Panc1 (cell line): ENCODE measurements around the gene BIK.
"Not testable (repeated sequence)": the region's sequence is repeated elsewhere in the genome, so short reads cannot be mapped to it uniquely, and the experiment has no call there.

ENCODE experiments used
- CTCF ChIP-seq: fragments of 450-650 bp; IDR thresholded peaks from 2 replicates; pipeline ENCODE4 v1.5.1; 2017; ENCODE audit warnings: mild to moderate bottlenecking
- POLR2AphosphoS5 ChIP-seq: IDR thresholded peaks from 2 replicates; pipeline ENCODE4 v1.6.1; 2012; ENCODE audit warnings: mild to moderate bottlenecking, low read depth, low read length, moderate library complexity
- SIN3A ChIP-seq: IDR thresholded peaks from 2 replicates; pipeline ENCODE4 v1.6.1; 2012; ENCODE audit warnings: low read depth, mild to moderate bottlenecking, low read length, moderate library complexity, borderline replicate concordance; ENCODE audit not compliant: insufficient read depth
- TCF7L2 ChIP-seq: IDR thresholded peaks from 2 replicates; pipeline ENCODE4 v1.6.1; 2011; ENCODE audit warnings: mild to moderate bottlenecking, low read depth, low read length, inconsistent platforms
- TF ChIP-seq, protein P1 (sequence below), 2 experiments: IDR thresholded peaks; 2 replicates each; pipeline ENCODE4 v1.6.1; 2011 to 2012; ENCODE audit warnings: low read depth in 2 of 2, control low read depth in 1 of 2, low read length in 1 of 2, mild to moderate bottlenecking in 1 of 2, moderate library complexity in 1 of 2; ENCODE audit not compliant: insufficient read depth in 1 of 2

GRCh38 chr22:43146332-43146731 lies 35.8 kb downstream of the BIK start:
- not testable (repeated sequence) for TF ChIP-seq POLR2AphosphoS5, CTCF, TCF7L2, SIN3A
- TF ChIP-seq, protein P1, sequence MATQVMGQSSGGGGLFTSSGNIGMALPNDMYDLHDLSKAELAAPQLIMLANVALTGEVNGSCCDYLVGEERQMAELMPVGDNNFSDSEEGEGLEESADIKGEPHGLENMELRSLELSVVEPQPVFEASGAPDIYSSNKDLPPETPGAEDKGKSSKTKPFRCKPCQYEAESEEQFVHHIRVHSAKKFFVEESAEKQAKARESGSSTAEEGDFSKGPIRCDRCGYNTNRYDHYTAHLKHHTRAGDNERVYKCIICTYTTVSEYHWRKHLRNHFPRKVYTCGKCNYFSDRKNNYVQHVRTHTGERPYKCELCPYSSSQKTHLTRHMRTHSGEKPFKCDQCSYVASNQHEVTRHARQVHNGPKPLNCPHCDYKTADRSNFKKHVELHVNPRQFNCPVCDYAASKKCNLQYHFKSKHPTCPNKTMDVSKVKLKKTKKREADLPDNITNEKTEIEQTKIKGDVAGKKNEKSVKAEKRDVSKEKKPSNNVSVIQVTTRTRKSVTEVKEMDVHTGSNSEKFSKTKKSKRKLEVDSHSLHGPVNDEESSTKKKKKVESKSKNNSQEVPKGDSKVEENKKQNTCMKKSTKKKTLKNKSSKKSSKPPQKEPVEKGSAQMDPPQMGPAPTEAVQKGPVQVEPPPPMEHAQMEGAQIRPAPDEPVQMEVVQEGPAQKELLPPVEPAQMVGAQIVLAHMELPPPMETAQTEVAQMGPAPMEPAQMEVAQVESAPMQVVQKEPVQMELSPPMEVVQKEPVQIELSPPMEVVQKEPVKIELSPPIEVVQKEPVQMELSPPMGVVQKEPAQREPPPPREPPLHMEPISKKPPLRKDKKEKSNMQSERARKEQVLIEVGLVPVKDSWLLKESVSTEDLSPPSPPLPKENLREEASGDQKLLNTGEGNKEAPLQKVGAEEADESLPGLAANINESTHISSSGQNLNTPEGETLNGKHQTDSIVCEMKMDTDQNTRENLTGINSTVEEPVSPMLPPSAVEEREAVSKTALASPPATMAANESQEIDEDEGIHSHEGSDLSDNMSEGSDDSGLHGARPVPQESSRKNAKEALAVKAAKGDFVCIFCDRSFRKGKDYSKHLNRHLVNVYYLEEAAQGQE (IDR thresholded peaks at IDR 0.05; ENCODE audit: insufficient read depth in 1 of 2, low read depth in 2 of 2, low read length in 1 of 2), result not testable (repeated sequence)
